Measurements from ENCODE around the gene TP53RK. TPM values are rescaled to one million over a fixed set of nuclear protein-coding genes. Genes with fewer than 3 reads are reported as not detected.

The TP53RK gene
- polyA plus RNA-seq, 1 of the 3 experiments (the other 2 are of a cell fraction) = 5.5 TPM

DNA sequence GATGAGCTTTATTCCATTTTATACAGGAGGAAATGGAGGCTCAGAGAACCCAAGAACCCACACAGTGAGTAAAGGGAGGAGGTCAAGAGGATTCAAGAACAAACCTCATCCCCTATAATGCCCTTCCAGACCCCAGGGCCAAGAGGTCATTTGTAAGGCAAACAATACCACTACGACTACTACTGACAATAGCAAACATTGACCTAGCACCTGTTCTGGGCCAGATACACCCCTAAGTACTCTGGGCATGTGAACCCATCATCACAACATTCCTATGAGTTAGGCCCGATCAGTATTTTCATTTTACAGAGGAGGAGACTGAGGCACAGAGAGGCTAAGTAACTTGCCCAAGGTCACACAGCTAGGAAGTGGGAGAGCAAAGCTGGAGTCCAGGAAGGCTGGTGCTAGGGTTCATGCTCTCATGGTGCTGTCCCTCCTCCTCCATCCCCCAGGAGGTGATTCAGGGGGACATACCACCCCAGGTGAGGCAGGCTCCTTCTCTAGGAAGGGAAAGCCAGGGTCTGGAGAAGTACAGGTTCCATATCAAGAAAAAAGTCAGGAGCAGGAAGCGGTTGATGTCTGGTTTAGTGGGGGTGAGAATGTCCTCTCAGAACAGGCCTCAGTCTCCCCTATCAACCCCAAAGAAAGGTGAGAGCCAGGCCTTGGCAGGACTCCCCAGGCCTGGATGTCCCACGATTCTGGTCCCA, 51.7 kb downstream of the TP53RK start:
- TF ChIP-seq TCF12 (IDR thresholded peaks at IDR 0.05) (no peak), SIN3A (IDR thresholded peaks at IDR 0.05; ENCODE audit: borderline replicate concordance, low read depth, low read length) (no peak), FOXJ3 (CRISPR knock-in tag; IDR thresholded peaks at IDR 0.05) (no peak), RCOR1 (IDR thresholded peaks at IDR 0.05; ENCODE audit: low read length) (no peak), ELF1 (IDR thresholded peaks at IDR 0.05) (no peak), NFIC (IDR thresholded peaks at IDR 0.05; ENCODE audit: borderline replicate concordance) (no peak), EP300 (IDR thresholded peaks at IDR 0.05; ENCODE audit: borderline replicate concordance in 1 of 2, low read depth in 1 of 2, low read length in 1 of 2) (no peak), RAD21 (IDR thresholded peaks at IDR 0.05; ENCODE audit: low read length) (no peak), POLR2AphosphoS5 (IDR thresholded peaks at IDR 0.05; ENCODE audit: low read depth, low read length) (no peak), NRF1 (IDR thresholded peaks at IDR 0.05; ENCODE audit: low read depth, low read length) (no peak), TEAD4 (IDR thresholded peaks at IDR 0.05; ENCODE audit: borderline replicate concordance, insufficient read depth) (no peak), FOSL2 (IDR thresholded peaks at IDR 0.05; ENCODE audit: borderline replicate concordance, low read depth) (no peak), GATA2 (CRISPR knock-in tag; IDR thresholded peaks at IDR 0.05) (no peak)
- TF ChIP-seq, protein P1, sequence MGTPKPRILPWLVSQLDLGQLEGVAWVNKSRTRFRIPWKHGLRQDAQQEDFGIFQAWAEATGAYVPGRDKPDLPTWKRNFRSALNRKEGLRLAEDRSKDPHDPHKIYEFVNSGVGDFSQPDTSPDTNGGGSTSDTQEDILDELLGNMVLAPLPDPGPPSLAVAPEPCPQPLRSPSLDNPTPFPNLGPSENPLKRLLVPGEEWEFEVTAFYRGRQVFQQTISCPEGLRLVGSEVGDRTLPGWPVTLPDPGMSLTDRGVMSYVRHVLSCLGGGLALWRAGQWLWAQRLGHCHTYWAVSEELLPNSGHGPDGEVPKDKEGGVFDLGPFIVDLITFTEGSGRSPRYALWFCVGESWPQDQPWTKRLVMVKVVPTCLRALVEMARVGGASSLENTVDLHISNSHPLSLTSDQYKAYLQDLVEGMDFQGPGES (IDR thresholded peaks at IDR 0.05; ENCODE audit: low read depth, low read length) = no peak
- no peaks in the 10 kb centered on the region for H3K36me3 ChIP-seq (replicated peaks in 1 of 2; ENCODE audit: control insufficient read depth in 1 of 2, insufficient read depth in 2 of 2, low read length in 1 of 2)
- no peaks in the 10 kb centered on the region for H3F3A ChIP-seq (replicated peaks; ENCODE audit: insufficient read depth)
- no peak overlapping the region for H3K27ac ChIP-seq (ENCODE audit: low read depth in 2 of 2, low read length in 1 of 2)
- CTCF ChIA-PET = interaction anchor here (1.3 kb wide), 1 partner anchor 12 kb away, joined by 4 read pairs; no protein-coding TSS in a partner anchor
- H3K4me3 ChIP-seq (ENCODE audit: low read depth in 2 of 2, low read length in 1 of 2) = no peak overlapping the region
- H3K9ac ChIP-seq = no peak overlapping the region
- no peak overlapping the region for H2AFZ ChIP-seq (ENCODE audit: low read depth)
- H3K4me2 ChIP-seq = no peak overlapping the region
- POLR2A ChIA-PET = no interaction called here
- H4K20me1 ChIP-seq (ENCODE audit: insufficient read depth) = no peaks in the 10 kb centered on the region
- WGBS (ENCODE audit: low lambda C conversion rate) = 60% methylated on average over 4 of the region's 4 CpGs
- H3K27me3 ChIP-seq (ENCODE audit: insufficient read depth) = no peaks in the 10 kb centered on the region
- no peaks in the 10 kb centered on the region for H3K4me1 ChIP-seq (ENCODE audit: control insufficient read depth in 1 of 2, insufficient read depth in 2 of 2, low read depth in 1 of 2, low read length in 1 of 2)
- DNase-seq = no peak
- H3K9me3 ChIP-seq = no peaks in the 10 kb centered on the region
- no peaks in the 10 kb centered on the region for H3K79me2 ChIP-seq (ENCODE audit: insufficient read depth)
- H3K9me2 ChIP-seq = no peaks in the 10 kb centered on the region

DNA sequence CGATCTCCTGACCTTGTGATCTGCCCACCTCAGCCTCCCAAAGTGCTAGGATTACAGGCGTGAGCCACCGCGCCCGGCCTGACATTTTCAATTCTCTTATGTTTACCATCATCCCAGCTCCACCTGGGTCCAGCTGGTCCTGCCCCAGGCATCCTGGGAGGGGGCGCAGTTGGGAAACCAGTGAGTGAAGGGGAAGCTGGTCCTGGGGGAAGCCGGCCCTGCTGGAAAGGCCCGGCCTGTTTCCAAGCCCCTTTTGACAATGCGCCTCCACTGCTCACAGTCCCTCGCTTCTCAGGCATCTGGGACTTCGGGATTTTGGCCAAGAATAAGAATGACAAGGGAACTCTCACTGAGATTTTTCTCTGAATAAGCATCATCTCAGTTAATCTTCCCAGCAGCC, 52.2 kb downstream of the TP53RK start:
- ChIA-PET POLR2A (no interaction called here), CTCF (interaction anchor here (1.3 kb wide), 1 partner anchor 13 kb away, joined by 4 read pairs; no protein-coding TSS in a partner anchor)
- WGBS (ENCODE audit: low lambda C conversion rate) = 70% methylated on average over 11 of the region's 11 CpGs

More for the DNA sequence above, 52.2 kb downstream of the TP53RK start:
- Histone ChIP-seq H3K27ac (ENCODE audit: low read depth in 2 of 2, low read length in 1 of 2) (no peak overlapping the region), H3K9ac (no peak overlapping the region), H3F3A (replicated peaks; ENCODE audit: insufficient read depth) (no peaks in the 10 kb centered on the region), H3K4me2 (no peak overlapping the region), H2AFZ (ENCODE audit: low read depth) (no peak overlapping the region), H4K20me1 (ENCODE audit: insufficient read depth) (no peaks in the 10 kb centered on the region), H3K27me3 (ENCODE audit: insufficient read depth) (no peaks in the 10 kb centered on the region), H3K9me3 (no peaks in the 10 kb centered on the region), H3K4me1 (ENCODE audit: control insufficient read depth in 1 of 2, insufficient read depth in 2 of 2, low read depth in 1 of 2, low read length in 1 of 2) (no peaks in the 10 kb centered on the region), H3K9me2 (no peaks in the 10 kb centered on the region), H3K36me3 (replicated peaks in 1 of 2; ENCODE audit: control insufficient read depth in 1 of 2, insufficient read depth in 2 of 2, low read length in 1 of 2) (no peaks in the 10 kb centered on the region), H3K79me2 (ENCODE audit: insufficient read depth) (no peaks in the 10 kb centered on the region), H3K4me3 (ENCODE audit: low read depth in 2 of 2, low read length in 1 of 2) (no peak overlapping the region)
- TF ChIP-seq NRF1 (IDR thresholded peaks at IDR 0.05; ENCODE audit: low read depth, low read length) (no peak), EZH2phosphoT487 (IDR thresholded peaks at IDR 0.05; ENCODE audit: borderline replicate concordance, low read depth) (no peak)
- TF ChIP-seq, protein P2, sequence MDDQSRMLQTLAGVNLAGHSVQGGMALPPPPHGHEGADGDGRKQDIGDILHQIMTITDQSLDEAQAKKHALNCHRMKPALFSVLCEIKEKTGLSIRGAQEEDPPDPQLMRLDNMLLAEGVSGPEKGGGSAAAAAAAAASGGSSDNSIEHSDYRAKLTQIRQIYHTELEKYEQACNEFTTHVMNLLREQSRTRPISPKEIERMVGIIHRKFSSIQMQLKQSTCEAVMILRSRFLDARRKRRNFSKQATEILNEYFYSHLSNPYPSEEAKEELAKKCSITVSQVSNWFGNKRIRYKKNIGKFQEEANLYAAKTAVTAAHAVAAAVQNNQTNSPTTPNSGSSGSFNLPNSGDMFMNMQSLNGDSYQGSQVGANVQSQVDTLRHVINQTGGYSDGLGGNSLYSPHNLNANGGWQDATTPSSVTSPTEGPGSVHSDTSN (IDR thresholded peaks at IDR 0.05) = no peak
- DNase-seq = no peak
